ENCODE measurements around the gene PPARA.

The PPARA gene

DNA sequence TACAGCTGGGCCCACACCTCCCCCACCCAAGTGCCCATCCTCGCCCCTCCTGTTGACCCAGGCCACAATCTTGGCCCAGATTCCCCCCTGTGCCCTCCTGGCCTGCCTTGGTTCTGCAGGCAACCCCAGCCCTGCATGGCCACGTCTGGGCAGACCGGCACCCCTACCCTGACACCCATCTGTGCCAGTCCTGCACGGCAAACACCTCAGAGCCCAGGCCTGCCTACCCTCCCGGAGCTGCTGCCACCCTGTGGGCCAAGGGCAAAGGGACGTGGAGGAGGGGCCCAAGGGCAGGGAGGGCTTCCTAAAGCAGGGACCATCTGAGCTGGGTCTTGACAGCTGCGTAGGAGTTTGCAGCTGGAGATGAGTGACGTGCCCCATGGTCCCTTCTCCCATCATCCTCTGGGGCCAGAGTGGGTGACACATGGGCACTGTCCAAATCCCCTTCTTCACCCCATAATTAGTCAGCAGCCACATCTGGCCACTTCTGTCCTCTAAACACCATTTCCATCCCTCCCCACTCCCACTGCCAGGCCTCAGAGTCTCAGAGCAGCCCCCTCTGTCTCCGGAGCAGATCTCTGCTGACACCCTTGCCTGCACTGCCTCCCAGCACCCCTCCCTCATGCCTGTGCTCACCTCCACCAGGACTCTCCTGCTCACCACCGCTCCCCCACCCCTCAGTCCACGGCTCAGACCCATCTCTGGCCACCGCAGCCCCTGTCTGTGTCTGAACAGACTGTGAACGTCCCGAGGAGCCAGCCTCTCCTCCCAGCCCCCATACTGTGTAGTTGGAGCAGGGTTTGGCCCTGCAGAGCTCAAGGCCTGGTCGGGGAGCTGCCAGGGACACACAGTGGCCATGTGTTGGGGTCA is 35.6 kb upstream of the PPARA start:
- no peak for DNase-seq

DNA sequence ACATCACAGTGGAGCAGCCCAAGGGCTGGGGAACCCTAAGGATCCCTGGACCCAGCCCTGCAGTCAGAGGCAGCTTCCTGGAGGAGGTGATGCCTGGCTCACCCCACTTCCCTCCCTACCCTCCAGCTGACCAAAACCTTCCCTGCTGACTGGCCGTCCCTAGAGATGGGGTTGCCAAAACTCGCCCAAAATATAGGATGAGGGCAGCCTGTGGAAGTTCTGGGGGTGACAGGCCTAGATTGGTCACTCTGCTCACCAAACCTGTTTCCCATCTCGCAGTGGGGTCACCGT is 35.0 kb upstream of the PPARA start:
- no peak for DNase-seq

DNA sequence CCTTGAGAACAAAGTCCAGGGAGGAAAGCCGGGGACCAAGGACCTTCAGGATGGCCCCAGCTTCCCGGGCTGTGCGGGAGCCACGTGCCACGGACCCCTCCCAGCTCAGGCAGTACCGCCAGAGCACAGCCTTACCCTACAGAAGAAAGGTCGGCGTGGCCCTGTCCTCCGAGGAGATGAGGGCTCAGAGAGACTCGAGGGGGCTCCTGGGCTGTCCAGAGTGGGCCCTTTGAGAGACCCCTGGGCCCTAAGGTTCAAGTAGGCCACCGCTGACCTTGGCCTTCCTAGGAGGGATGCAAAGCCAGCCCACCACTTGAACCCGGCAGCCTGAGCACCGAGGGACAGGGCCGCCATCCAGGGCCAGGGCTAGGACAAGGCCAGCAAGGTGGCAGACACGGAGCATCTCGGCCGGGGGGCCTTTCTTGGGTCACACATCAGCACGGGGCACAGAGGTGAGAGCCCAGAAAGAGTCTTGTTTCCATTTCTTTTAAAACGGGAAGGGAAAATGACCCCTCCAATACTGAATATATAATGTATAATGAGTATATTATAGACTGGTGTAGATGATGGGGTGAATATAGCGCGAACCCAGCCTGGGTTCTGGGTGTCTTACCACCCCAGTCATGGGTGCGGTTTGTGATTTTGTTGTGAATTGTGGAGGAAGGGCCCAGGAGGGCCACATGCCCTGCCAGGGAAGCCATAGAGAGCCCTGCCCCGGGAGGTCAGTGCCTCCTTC is 34.4 kb upstream of the PPARA start:
- DNase-seq, result no peak

DNA sequence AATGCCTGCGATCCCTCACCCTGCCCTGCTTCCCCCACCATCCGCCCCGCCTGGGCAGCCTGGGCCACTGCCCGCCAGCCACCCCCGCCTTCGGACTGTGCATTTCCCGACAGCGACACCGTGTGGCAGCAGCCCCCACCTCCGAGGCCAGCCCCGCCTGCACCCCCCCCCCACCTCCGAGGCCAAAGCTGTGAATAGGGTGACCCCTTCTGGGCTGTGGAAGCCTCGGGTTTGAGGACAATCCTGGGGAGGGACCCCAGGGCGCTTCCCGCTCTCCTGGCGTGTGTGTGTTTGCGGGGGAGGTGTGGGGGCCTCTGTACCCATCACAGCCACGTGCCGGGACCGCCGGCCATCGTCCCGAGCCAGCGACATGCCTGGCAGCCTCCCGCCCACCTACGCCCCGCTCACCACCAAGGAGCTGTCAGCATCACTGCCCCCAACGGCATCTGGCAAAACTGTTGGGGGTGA is 33.8 kb upstream of the PPARA start:
- DNase-seq, result peak; percentile 82

DNA sequence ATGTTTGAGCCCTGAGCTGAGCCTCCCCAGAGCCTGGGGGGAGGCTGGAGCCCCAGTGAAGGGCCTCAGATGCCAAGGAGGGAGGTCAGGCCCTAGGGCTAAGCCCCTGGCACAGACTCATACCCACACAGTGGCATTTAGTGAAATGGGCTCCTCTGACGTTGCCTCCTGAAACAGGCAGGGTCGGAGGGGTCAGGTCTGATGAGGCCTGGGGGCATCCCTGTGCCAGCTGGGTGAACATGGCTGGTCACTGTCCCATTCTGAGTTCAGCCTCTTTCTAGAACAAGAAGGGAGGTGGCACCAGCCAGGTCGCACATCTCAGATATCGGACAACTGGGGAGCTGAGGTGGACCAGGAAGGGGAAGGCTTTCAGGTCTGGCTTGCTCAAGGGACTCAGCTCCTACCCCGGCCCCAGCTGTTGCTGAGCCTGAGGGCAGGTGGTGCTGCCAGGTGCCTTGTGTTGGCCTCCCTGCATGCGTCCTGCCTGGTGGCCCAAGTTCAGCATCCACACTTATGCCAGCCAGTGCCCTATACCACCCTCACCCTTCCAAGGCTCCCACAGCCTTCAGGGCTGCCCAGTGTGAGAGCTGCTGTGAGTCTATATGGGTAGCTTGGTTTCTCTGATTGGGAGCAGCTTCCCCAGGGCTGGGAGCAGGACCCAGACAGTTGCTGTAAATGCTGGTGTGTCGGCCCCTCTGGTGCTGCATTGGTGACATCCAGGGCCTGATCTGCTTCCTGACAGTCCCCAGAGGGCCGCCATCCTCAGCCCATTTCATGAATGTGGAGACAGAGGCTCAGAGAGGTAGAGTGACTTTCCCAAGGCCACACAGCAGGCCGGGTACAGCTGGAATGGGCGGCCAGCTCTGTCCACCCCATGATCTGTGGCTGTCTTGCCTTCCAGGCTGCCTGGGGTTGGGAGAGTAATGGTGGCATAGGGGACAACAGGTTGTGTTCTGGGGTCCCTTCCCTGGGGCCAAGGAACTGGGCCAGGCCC is 32.8 kb upstream of the PPARA start:
- DNase-seq, result no peak

DNA sequence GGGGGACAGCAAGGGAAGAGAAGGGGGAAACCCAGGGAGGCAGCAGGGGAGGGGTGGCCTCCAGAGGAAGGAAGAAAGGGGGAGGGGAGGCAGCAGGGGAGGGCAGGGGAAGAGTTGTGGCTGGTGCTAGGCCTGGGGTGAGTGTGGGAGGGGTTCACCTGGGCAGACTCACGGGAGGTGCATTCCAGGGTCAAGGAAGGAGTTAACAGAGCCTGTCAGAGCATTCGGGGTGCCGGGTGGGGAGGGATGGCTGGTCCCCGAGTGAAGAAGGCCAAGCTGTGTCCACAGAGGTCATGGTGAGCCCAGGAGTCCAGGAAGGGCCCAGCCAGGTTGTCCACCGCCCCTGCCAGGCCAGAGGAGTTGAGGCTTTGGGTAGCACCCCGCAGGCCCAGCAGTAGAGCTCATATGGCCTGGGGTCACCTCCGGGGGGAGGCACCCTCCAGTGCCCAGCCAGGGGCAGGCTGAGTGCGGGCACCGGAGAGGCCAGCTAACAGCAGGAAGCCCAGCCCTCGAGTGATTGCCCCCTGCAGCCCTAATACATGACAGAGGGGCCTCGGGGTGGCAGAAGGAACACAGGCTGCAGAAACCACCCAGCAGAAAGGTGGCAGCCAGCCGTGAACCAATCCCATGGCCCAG is 31.1 kb upstream of the PPARA start:
- DNase-seq, result no peak

DNA sequence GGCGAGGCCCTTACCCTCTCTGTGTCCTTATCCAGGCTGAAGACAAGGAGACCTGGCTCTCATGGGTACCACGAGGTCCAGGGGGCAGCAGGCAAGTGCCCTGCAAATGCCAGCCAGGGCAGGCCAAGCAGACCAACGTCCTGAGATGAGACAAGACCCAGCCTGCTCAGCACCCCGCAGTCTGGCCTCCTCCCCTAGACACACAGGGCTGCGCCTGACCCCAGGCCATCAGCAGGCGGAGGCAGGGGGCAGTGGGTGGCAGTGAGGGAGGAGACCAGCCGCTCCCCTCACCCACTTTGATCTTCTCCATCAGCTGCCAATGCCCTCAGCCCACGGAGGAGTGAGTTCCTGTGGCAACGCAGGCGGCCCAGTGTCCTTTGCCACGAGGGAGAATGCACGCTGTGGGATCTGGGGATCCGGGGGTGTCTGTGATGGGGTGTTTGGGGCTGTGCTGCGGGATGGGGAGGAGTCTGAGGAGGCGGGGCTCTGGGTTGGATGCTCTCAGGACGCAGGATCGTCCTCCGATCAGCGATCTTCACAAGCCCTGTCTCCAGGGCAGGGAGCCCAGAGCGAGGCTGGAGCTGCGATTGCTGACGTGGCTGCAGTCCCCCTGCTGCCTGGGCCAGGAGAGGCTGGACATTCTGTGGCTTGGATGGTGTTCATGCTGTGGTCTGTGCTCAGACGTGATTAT is 30.5 kb upstream of the PPARA start:
- no peak for DNase-seq

DNA sequence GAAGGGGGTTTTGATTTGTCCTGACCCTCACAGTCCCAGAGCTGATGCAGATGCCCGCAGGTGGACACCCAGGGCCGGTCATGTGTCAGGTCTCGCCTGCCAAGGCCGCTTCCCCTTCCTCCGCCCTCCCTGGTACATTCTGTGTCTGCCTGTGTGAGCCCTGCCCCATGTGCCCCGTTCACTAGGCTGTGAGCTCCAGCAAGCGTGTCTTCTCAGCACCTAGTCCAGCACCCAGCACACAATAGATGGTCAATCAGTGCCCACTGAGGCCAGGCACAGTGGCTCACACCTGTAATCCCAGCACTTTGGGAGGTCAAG is 29.9 kb upstream of the PPARA start:
- DNase-seq, result no peak

DNA sequence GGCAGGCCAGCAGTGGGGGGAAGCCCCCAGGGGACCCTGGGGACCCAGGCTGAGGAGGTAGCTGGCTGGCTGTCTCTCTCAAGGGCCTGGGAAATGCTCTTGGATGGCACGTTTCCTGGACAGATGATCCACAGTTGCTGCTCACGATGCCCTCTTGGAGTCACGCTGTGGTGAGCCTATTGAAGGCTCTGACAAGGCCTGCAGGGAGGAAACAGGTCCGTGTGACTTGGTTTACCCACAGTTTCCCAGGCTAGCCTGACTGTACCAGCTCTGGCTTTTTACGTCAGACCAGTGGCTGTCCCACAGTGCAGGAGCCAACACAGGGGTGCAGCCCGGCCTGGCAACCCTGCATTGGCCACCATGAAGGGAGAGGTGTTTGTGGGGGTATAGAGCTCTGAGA is 29.2 kb upstream of the PPARA start:
- no peak for DNase-seq

DNA sequence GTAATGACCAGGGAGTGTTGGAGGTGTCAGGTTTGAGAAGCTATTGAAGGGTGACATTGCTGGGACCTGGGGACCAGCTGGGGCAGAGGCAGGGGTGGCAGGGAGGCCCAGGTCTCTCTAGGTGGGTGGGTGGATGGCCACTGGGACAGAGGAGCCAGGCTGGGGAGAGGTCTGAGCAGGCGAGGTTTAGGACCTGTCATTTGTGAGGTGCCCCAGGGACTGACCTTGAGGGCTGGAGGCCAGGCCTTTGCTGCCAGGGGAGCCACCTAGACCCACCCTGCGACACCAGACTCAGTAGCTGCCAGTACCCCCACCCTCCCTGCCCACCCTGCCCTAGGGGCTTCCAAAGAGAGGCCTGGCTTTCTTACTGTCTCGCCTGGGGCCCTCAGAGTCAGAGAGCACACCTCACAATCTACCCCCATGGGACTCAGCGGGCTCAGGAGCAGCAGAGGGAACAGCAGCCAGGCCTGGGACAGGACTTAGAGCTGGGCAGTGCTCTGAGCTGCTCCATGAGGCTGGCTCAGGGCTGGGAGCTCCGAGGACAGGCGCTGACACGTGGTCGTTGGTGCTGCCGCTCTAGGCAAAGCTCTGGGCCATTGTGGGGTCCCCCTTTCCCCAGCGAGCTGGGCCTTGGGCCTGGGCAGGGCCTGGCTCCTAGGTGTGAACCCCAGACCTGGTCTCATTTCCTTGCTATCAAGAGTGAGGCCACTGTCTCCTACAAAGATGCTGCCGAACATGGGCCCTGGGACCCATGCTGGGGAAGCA is 28.6 kb upstream of the PPARA start:
- no peak for DNase-seq

DNA sequence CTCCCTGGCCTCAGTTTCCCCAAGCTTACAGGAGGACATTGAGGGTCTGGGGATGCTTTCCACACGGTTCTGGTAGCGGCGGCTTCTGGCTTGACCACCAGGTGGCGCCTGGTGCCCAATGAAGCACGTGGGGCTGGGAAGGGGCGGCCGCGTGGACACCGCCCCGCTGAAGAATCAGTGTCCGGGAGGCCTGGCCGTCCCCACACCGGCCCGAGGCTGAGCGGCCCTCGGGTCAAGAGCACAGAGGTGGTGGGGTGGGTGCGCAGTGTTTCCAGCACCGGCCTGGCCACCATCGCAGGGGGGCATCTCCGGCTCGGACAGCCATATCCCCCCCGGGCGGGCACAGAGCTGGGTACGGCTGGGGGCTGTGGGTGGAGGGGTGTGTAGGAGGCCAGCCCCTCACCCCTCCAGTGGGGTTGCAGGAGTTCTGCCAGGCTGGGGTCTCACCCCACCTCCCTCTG is 27.8 kb upstream of the PPARA start:
- peak; percentile 69 for DNase-seq

DNA sequence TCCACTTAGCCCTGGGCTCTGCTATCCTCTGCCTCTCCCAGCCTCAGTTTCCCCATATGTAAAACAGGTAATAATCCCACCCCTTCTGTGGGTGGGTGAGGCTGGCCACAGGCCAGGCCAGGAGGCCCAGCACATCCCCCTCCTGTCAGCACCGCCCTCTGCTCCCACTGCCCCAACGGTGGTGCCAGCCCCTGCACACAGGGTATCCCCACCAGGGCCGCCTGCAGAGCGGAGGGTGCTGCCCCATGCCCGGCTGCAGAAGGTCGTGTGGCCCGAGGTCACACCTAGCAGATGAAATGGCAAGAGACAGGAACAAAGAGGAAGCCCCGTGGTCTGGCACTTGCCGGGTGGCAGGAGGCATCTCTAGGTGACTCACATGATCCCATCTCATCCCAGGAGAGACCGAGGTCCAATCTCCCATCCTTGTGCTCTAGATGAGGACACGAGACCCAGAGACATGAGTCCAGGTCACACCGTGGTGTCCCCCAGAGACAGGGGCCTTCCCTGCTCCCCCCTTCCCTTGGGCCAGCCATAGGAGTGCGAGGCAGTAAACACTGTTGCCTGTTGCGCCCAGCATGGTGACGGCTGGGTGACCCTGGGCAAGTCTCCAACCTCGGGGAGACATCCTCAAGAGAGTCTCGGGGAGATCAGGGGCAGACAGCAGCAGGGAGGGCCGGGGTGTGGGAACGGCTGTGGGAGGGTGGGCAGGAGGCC is 27.2 kb upstream of the PPARA start:
- DNase-seq, result no peak

DNA sequence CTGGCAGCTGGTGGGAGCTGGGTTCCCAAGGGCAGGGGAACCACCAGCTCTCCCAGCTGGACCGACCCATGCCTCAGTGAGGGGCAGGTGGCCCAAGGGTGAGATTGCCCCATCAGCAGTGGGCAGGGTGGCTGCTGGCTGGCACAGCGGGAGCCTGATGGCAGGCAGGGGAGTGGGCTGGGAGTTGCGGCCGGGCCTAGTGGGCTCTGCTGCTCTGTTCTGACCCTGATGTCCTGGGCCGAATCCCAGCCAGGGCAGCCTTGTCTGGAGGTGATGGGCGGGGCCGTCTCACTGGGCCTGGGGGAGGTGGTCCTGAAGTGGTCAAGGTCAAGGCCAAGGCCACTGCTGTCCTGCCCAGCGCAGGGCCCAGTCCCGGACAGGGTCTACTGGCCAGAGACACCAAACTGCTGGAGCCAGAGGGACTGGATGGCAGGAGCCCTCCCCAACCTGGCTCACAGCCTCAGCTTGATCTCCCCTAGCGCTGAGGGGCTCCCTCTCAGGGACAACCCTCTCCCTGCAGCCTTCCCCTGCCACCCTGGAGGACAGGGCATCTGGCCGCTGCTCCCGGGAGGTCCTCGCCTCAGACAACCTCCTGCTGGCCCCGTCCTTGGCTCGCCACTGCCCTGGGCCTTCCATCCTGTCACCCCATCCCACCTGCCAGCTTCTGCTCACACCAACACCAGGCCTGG is 26.5 kb upstream of the PPARA start:
- DNase-seq, result no peak

DNA sequence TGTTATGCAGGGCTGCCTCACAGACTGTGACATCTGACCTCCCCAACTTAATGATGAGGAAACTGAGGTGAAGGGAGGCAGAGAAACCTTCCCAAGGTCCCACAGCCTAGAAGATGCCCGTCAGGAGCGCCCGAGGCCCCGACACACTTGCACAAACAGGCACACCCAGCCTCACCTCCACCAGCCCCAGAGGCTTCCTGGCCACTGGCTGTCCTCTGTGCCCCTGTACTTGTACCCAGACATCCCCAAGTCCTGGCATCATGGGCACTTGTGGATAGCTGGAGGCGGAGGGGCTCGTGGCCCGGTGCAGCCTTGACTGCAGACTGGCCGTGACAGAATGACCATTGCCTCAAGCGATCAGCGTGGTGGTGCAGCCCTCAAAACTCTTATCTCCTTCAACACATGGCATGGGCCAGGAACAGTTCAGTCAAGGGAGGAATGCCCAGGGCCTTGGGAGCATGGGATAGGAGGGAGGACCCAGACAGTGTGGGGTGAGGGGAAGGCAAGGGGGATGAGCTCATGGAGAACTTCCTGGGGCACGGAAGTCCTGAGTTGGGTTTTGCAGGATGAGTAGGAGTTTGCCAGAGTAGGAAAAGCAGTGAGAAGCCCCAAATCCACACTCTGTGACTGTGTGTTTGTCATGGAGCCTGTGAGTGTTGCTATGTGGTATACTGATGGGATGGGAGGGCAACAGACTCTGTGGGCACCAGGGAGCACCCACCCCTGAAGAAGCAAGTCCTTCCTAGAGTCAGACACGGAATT is 25.8 kb upstream of the PPARA start:
- DNase-seq, result no peak

DNA sequence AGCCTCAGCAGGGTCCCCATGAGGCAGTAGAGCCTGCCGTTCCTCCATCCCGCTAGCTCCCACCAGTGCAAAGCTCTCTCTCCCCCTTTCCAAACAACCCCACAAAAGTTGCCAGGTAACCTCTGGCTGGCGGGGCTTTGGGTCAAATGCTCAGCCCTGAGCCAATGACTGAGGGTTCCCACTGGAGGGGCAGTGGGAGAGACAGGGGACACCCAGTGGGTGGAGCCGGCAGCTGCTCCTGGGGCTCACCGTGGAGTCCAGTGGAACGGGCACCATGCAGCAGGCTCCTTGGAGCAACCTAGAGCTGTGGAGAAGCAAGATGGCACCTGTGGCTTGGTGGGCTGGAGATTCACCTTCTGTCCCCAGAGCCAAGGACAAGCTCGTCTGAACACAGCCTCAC is 25.0 kb upstream of the PPARA start:
- no peak for DNase-seq

DNA sequence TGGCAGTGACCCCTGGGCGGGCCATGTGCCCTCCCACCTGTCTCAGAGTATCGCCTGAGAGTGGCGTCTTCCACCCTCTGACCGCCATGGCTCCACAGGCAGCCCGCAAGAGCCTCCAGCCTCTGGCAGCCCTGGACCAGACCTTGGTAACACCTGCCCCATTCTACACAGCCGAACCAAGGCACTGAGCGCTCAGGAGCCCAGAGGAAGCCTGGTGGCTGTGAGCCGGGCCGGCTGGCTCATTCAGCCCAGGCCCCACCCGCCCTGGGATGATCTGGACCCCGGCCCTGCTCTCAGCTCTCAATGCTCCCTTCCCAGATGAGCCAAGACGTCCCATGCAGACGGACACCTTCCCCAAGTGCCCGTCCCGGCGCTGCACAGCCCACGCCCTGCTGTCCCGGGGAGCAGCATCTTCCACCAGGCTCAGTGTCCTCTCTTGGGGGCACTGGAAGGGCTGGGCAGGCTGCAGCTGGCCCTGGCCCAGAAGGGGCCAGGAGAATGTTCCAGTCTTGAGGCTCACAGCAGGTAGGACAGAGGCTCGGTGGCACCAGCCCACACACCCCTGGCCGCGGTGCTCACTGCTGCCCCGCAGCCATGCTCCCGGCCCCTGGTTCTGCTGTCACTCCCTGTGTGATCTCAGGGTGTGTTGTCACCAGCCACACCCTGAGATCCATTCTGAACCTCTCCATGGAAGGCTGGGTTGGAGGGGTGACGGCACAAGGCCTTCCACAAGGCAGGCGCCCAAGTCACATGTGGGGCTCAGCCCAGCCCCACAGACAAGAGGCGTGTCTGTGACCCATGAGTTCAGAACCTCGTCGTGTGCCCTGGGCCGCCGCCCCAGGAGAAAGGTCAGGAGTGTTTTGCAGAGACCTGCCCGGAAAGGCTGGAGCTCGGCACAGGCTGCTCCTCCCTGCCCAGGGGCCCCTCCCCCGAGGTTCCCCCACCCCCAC is 24.2 kb upstream of the PPARA start:
- DNase-seq, result no peak

DNA sequence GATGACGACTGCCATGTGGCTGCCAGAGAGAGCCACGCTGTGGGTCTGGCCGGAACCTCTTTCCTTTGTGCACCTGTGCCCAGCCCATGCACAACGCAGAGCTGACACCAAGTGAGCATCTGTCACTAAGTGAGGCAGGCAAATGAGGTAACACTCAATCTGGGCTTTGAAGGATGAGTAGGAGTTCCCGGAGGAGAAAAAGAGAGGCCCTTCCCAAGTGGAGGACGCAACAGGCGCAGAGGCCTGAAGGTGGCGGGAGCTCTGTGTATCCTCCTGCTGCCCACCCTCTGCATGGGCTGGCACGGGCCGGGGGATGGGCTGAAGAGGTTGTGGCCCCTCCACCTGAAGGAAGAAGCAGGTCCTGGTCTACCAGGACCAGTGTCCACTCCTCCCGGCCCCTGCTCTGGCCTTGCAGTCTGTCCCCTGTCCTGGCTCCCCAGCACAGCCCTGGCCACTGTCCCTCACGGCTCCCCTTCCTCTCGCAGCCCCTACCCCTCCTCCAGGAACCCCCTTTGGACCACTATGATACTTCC is 23.4 kb upstream of the PPARA start:
- DNase-seq, result no peak

DNA sequence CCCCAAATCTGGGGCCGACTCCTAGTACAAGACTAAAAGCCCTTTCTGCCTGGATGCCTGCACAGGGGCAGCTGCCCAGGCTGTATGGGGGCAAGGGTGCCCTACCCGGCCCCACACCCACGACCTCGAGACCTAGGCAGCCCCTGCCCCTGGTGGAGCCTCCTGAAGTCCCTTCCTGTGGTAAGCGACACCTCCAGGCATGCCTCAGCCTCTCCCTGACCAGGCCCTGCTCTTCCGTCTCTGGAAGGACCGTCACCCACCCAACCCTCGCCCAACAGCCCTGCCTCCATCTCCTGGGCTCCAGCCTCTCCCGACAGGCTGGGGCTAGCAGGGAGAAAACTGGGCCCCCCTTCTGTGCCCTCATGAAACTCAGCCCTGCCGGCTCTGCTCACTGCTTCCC is 22.8 kb upstream of the PPARA start:
- DNase-seq, result no peak

Measured in T-helper 9 cell (primary cell).